GM18499 (cell line): ENCODE measurements around the gene FOXI3.

Experiments used
- ATAC-seq: cut with Tn5 transposase; IDR thresholded peaks from one replicate; pipeline ENCODE4 v1.9.1; 2021; ENCODE audit warnings: moderate number of reproducible peaks; ENCODE audit not compliant: insufficient read depth, unreplicated experiment

FOXI3 gene

GRCh38 chr2:88452565-88452905, at the start of gene FOXI3:
Gene FOXI3, minus strand, starts transcription at chr2:88452693. Its CDS starts 158 bp downstream, at chr2:88452535.
- no peak for ATAC-seq

- ATAC-seq: no peak
These were observed 48.2 kb upstream of the FOXI3 start for GRCh38 chr2:88500691-88501090.

- no peak for ATAC-seq
These were observed 46.7 kb upstream of the FOXI3 start for GRCh38 chr2:88499204-88499603.

- no peak for ATAC-seq
These were observed 41.0 kb upstream of the FOXI3 start for GRCh38 chr2:88493481-88493880.

- no peak for ATAC-seq
These were observed 39.5 kb upstream of the FOXI3 start for GRCh38 chr2:88492002-88492401.

- no peak for ATAC-seq
These were observed 36.7 kb upstream of the FOXI3 start for GRCh38 chr2:88489181-88489580.

GRCh38 chr2:88483200-88483599, 30.7 kb upstream of the FOXI3 start:
- ATAC-seq: no peak

GRCh38 chr2:88481691-88482336, 29.3 kb upstream of the FOXI3 start:
- no peak for ATAC-seq

GRCh38 chr2:88472811-88473210, 20.3 kb upstream of the FOXI3 start:
- no peak for ATAC-seq

GRCh38 chr2:88471083-88471942, 18.8 kb upstream of the FOXI3 start:
- no peak for ATAC-seq

GRCh38 chr2:88469202-88470114, 17.0 kb upstream of the FOXI3 start:
- ATAC-seq: no peak

GRCh38 chr2:88464153-88464552, 11.7 kb upstream of the FOXI3 start:
- no peak for ATAC-seq

GRCh38 chr2:88458633-88459032, 6.1 kb upstream of the FOXI3 start:
- ATAC-seq: no peak

- no peak for ATAC-seq
These were observed 588 bp upstream of the FOXI3 start for GRCh38 chr2:88452980-88453582.

- ATAC-seq: no peak
These were observed 505 bp downstream of the FOXI3 start for GRCh38 chr2:88451811-88452564.

- no peak for ATAC-seq
These were observed 1.3 kb downstream of the FOXI3 start for GRCh38 chr2:88450925-88451810.

- no peak for ATAC-seq
These were observed 2.3 kb downstream of the FOXI3 start for GRCh38 chr2:88450186-88450585.

GRCh38 chr2:88448248-88448647, 4.2 kb downstream of the FOXI3 start:
- no peak for ATAC-seq
